Vagina (tissue), 2 donors: Measurements from ENCODE around the gene CENPX.

Experiments
- CTCF ChIP-seq, 3 experiments: fragments of 450-650 bp in 2 of 3; fragments of 200-600 bp in 1 of 3; sonication (generic) in 1 of 3; IDR thresholded peaks; one replicate each; pipeline ENCODE4 v1.5.1; 2017 to 2019; ENCODE audit warnings: antibody characterized with exemption in 3 of 3, mild to moderate bottlenecking in 2 of 3, moderate library complexity in 2 of 3
- POLR2A ChIP-seq, 2 donors: fragments of 450-650 bp; IDR thresholded peaks; one replicate each; pipeline ENCODE4 v1.6.1; 2017; ENCODE audit warnings: antibody characterized with exemption in 2 of 2, mild to moderate bottlenecking in 2 of 2, moderate library complexity in 2 of 2

- TF ChIP-seq CTCF (IDR thresholded peaks at IDR 0.05) (peak in 2 of 3 experiments; percentile 24 to 27), POLR2A (IDR thresholded peaks at IDR 0.05) (no peak)
Observed at GRCh38 chr17:82019690-82020571, 2.7 kb downstream of the CENPX start.
